ENCODE measurements around the gene TBX15.

- TF ChIP-seq EZH2 (IDR thresholded peaks at IDR 0.05; ENCODE audit: borderline replicate concordance, low read depth, low read length, severe bottlenecking), result no peak
- TF ChIP-seq, protein P1, sequence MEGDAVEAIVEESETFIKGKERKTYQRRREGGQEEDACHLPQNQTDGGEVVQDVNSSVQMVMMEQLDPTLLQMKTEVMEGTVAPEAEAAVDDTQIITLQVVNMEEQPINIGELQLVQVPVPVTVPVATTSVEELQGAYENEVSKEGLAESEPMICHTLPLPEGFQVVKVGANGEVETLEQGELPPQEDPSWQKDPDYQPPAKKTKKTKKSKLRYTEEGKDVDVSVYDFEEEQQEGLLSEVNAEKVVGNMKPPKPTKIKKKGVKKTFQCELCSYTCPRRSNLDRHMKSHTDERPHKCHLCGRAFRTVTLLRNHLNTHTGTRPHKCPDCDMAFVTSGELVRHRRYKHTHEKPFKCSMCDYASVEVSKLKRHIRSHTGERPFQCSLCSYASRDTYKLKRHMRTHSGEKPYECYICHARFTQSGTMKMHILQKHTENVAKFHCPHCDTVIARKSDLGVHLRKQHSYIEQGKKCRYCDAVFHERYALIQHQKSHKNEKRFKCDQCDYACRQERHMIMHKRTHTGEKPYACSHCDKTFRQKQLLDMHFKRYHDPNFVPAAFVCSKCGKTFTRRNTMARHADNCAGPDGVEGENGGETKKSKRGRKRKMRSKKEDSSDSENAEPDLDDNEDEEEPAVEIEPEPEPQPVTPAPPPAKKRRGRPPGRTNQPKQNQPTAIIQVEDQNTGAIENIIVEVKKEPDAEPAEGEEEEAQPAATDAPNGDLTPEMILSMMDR (IDR thresholded peaks at IDR 0.05; ENCODE audit: borderline replicate concordance, extremely low read depth, low read length, poor library complexity, severe bottlenecking), result no peak
Measured at GRCh38 chr1:118982821-118983557, 5.2 kb downstream of the TBX15 start.

Data from DND-41 (cell line).